ENCODE results near the gene GIPC1.

Gene GIPC1

DNA sequence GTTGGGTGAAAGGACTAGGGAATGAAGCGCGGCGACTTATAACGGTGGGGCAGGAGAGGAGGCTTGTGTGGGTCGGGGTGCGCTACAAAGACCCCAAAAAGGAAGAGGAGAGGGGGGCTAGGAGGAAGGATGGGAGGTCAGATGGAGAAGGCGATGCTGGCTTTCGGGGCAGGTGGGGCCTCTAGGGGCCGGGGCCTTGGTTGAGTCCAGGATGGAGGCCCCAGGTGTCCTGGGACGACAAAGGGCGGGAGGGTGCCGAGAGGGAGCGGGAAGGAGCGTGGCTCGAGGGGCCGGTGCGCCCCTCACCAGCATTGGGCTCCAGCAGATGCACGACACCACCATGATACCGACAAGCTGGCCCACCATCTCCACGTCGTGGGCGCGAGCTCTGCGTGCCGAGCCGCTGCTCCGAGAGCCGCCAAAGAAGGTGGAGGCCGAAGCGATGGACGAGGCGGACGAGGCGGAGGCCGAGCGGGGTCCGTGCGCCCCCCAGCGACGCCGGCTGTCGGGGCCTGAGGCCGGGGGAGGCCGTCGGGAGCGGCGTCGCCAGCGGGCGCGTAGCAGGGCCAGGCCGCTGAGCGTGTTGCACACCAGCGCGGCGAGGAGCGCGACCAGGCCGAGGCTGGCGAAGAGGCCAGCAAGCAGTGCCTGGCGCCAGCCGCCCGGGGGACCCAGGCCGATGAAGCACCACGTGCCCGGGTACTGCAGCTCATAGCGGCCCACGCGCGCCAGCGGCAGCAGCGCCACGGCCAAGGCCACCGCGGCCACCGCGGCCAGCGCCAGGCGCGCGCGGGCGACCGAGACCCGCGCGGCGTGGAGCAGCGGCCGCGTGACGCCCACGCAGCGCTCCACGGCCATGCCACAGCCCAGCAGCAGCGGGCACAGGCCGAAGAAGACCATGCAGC, 22.6 kb downstream of the GIPC1 start:
- peak; percentile 69 for DNase-seq (ENCODE audit: low spot score)
- no peak for TF ChIP-seq CTCF (IDR thresholded peaks at IDR 0.05; ENCODE audit: extremely low read depth, missing control alignments)

DNA sequence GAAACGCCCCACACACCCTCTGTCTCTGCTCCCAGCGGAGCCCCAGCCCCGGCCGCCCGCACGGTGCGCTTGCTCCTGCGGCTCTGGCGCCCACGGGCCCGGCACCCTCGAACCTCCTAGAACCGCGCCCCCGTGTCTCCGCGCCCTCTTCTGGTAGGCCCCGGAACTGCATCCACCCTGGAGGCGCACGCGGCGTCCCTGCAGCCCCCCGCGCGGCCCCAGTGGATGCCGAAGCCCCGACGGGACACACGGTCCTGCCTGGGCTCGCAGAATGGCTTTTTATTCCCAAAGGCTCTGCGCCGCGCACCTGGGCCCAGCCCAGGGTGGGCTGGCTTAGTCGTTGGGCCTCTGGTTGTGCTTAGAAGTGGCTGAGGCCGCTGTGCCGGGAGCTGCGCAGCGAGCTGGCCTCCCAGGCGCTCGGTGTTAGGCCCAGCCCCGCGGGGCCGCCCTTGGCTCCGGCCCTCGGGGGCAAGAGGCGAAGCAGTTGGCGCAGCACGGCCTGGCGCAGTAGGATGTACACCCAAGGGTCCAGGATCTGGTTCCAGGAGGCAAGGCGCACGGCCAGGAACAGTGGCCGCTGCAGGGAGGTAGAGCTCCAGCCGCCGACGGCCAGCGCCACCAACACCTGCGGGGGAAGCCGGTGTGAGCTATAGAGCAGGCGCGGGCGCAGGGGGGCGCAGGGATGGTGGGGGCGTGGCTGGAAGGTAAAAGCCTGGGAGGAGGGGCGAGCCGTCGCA, 23.6 kb downstream of the GIPC1 start:
- DNase-seq (ENCODE audit: low spot score): peak; percentile 96

DNA sequence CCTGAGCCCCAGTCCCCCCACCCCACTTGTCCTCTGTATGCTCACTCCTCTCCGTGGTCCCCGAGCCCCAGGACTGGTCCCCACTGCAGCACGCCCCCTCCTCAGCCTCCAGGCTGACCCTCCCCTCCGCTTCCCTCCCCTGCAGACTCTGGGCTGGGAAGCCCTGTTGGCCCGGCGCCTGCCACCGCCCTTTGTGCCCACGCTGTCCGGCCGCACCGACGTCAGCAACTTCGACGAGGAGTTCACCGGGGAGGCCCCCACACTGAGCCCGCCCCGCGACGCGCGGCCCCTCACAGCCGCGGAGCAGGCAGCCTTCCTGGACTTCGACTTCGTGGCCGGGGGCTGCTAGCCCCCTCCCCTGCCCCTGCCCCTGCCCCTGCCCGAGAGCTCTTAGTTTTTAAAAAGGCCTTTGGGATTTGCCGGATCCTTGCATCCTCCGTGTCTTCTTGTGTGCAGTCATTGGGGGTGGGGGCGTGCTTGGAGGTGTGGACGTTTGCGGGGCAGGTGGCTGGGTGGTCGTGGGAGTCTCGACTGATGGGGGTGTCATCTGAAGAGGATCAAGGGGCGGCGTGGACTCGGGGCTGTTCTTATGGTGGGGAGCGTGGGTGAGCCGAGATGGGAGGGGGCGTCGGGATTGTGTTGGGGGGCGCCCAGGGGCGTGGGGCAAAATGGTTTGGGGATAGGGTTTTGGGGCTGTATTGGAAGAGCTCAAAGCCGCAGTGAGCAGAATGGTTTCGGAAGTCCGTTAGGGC, 24.3 kb downstream of the GIPC1 start:
- TF ChIP-seq CTCF (IDR thresholded peaks at IDR 0.05; ENCODE audit: extremely low read depth, missing control alignments): no peak
- no peak for DNase-seq (ENCODE audit: low spot score)

More for the DNA sequence above, 23.6 kb downstream of the GIPC1 start:
- TF ChIP-seq CTCF (IDR thresholded peaks at IDR 0.05; ENCODE audit: extremely low read depth, missing control alignments): peak; percentile 97

GRCh38 chr19:14470031-14470876, 25.7 kb downstream of the GIPC1 start:
- no peak for DNase-seq (ENCODE audit: low spot score)
- TF ChIP-seq CTCF (IDR thresholded peaks at IDR 0.05; ENCODE audit: extremely low read depth, missing control alignments): no peak

DNA sequence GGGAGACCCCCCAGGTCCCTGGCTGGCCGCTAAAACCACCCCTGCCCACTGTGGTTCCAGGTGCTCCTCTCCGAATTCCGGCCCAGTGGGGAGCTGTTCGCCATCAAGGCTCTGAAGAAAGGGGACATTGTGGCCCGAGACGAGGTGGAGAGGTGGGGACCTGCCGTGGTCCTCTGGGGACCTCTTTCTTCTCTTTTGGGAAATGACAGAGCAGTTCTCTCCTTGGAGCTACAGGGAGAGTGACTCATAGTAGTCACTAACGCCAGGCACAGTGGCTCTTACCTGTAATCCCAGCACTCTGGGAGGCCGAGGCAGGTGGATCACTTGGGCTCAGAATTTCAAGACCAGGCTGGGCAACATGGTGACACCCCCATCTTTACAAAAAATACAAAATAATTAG, 28.1 kb downstream of the GIPC1 start:
- no peak for TF ChIP-seq CTCF (IDR thresholded peaks at IDR 0.05; ENCODE audit: extremely low read depth, missing control alignments)
- DNase-seq (ENCODE audit: low spot score): peak; percentile 10

- peak; percentile 8 for DNase-seq (ENCODE audit: low spot score)
- no peak for TF ChIP-seq CTCF (IDR thresholded peaks at IDR 0.05; ENCODE audit: extremely low read depth, missing control alignments)
These were observed 28.5 kb downstream of the GIPC1 start for GRCh38 chr19:14467391-14467790.

Data from GM20000 (cell line).